Upper lobe of left lung (tissue), 6 donors: ENCODE results near the gene SLC38A4. TPM values are rescaled to one million over a fixed set of nuclear protein-coding genes. Genes with fewer than 3 reads are reported as not detected.
"Not testable (repeated sequence)": the region's sequence is repeated elsewhere in the genome, so short reads cannot be mapped to it uniquely, and the experiment has no call there.

Experiments used
- ATAC-seq, 2 donors: fragments of 200-7000 bp; cut with Tn5 transposase; one replicate each; pipeline ENCODE4 v1.9.1; 2022; ENCODE audit warnings: mild to moderate bottlenecking in 2 of 2, moderate library complexity in 2 of 2; ENCODE audit not compliant: low FRiP score in 2 of 2
- DNase-seq, 2 donors: peaks; one replicate each; pipeline ENCODE4 v3.0.0-alpha.2; 2019 to 2020
- H3K27ac ChIP-seq, 4 donors: fragments of 200-600 bp; sonication (generic); one replicate each; pipeline ENCODE4 v1.5.1; 2016 to 2019
- H3K27me3 ChIP-seq, 4 donors: fragments of 200-600 bp; sonication (generic); one replicate each; pipeline ENCODE4 v1.5.1; 2017 to 2019
- H3K36me3 ChIP-seq, 4 donors: fragments of 200-600 bp; sonication (generic); one replicate each; pipeline ENCODE4 v1.5.1; 2016 to 2019
- H3K4me1 ChIP-seq, 4 donors: fragments of 200-600 bp; sonication (generic); one replicate each; pipeline ENCODE4 v1.5.1; 2018 to 2019
- H3K4me3 ChIP-seq, 4 donors: fragments of 200-600 bp; sonication (generic); one replicate each; pipeline ENCODE4 v1.5.1; 2017 to 2019; ENCODE audit warnings: mild to moderate bottlenecking in 2 of 4, moderate library complexity in 1 of 4
- H3K9me3 ChIP-seq, 4 donors: fragments of 200-600 bp; sonication (generic); one replicate each; pipeline ENCODE4 v1.5.1; 2018 to 2019
- CTCF ChIP-seq, 6 experiments: fragments of 450-650 bp in 4 of 6; fragments of 200-600 bp in 2 of 6; sonication (generic) in 2 of 6; IDR thresholded peaks; one replicate each; pipeline ENCODE4 v1.5.1; 2016 to 2019; ENCODE audit warnings: antibody characterized with exemption in 6 of 6
- EP300 ChIP-seq, 4 donors: sonication (generic); formaldehyde crosslinking; IDR thresholded peaks; one replicate each; pipeline ENCODE4 v1.5.1; 2017; ENCODE audit warnings: antibody characterized with exemption in 4 of 4, control low read depth in 2 of 4
- POLR2A ChIP-seq, 4 donors: fragments of 450-650 bp; IDR thresholded peaks; one replicate each; pipeline ENCODE4 v1.5.1; 2016 to 2017; ENCODE audit warnings: antibody characterized with exemption in 4 of 4, mild to moderate bottlenecking in 2 of 4
- POLR2AphosphoS5 ChIP-seq, 2 donors: sonication (generic); formaldehyde crosslinking; IDR thresholded peaks; one replicate each; pipeline ENCODE4 v1.5.1; 2017; ENCODE audit warnings: antibody characterized with exemption in 2 of 2
- WGBS, 2 donors: methylation state at CpG; one replicate each; pipeline ENCODE4 v1.1.5; 2017 to 2018; 5-methylcytosine and 5-hydroxymethylcytosine counted together
- total RNA-seq, 6 donors: library from RNA; depleted of rRNA in 4 of 6; stranded (reverse); fragments of >200 nt in 4 of 6; gene quantifications; one replicate each; pipeline versions ENCODE4 v1.1.0 to v1.2.1, GENCODE V29; 2016 to 2021
- donor health status: DM: no; HTN: no; CAD: no; lungs with moderate emphysema.
- donor health status: DM: no; HTN: yes; CAD: no; lungs with severe emphysema.

The SLC38A4 gene
- total RNA-seq, 6 donors from 2014 or later, result 0.49 to 0.81 (median 0.60) TPM; not detected in 3

DNA sequence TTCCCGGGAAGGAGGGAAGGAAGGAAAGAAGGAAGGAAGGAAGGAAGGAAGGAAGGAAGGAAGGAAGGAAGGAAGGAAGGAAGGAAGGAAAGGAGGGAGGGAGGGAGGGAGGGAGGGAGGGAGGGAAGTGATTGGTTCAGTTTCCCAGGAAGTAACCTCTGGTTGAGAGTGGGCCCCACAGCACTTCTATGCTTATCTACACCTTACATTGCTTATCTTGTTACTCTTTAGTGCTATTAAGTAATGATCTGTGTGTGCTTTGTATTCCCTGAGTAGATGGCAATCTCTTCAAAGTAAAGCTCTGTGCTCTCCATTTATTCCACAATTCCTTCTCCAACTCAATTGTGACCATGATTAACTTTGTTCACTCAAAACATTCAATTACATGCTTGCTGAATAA lies 74.6 kb downstream of the SLC38A4 start:
- no peak for TF ChIP-seq CTCF (IDR thresholded peaks at IDR 0.05)
- no peak for TF ChIP-seq POLR2AphosphoS5 (IDR thresholded peaks at IDR 0.05)
- no peak for TF ChIP-seq EP300 (IDR thresholded peaks at IDR 0.05)
- TF ChIP-seq POLR2A (IDR thresholded peaks at IDR 0.05), result no peak
- H3K27me3 ChIP-seq, result no peaks in the 10 kb centered on the region
- H3K9me3 ChIP-seq, result no peaks in the 10 kb centered on the region
- H3K36me3 ChIP-seq, result no peaks in the 10 kb centered on the region
- no peak overlapping the region for H3K27ac ChIP-seq
- H3K4me1 ChIP-seq, result no peaks in the 10 kb centered on the region
- no peak overlapping the region for H3K4me3 ChIP-seq
- 29 to 45% methylated on average over 1 of the region's 1 CpG for WGBS, 2 donors
- DNase-seq (no peak), ATAC-seq (no peak)

GRCh38 chr12:46749322-46749721 lies 76.5 kb downstream of the SLC38A4 start:
- DNase-seq, result no peak
- Histone ChIP-seq H3K27ac (no peak overlapping the region), H3K36me3 (no peaks in the 10 kb centered on the region), H3K9me3 (no peaks in the 10 kb centered on the region), H3K4me3 (no peak overlapping the region), H3K4me1 (no peaks in the 10 kb centered on the region), H3K27me3 (no peaks in the 10 kb centered on the region)
- TF ChIP-seq POLR2AphosphoS5 (IDR thresholded peaks at IDR 0.05), result no peak
- no peak for TF ChIP-seq POLR2A (IDR thresholded peaks at IDR 0.05)
- TF ChIP-seq EP300 (IDR thresholded peaks at IDR 0.05), result no peak
- no peak for TF ChIP-seq CTCF (IDR thresholded peaks at IDR 0.05)
- 92 to 94% methylated on average over 4 of the region's 4 CpGs for WGBS, 2 donors
- ATAC-seq, result no peak

DNA sequence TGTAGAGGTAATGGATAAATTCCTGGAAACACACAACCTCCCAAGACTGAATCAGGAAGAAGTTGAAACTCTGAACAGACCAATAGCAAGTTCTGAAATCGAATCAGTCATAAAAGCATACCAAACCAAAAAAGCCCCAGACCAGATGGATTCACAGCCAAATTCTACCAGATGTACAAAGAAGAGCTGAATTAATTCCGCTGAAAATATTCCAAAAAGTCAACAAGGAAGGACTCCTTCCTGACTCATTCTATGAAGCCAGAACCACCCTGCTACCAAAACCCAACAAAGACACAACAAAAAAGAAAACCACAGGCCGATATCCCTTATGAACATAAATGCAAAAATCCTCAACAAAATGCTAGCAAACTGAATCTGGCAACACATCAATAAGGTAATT lies 81.5 kb downstream of the SLC38A4 start:
- H3K4me3 ChIP-seq, result no peak overlapping the region
- H3K4me1 ChIP-seq, result no peaks in the 10 kb centered on the region
- WGBS, 2 donors, result 85 to 86% methylated on average over 3 of the region's 3 CpGs
- H3K36me3 ChIP-seq, result no peaks in the 10 kb centered on the region
- ATAC-seq (no peak), DNase-seq (no peak)
- no peak for TF ChIP-seq POLR2A (IDR thresholded peaks at IDR 0.05)
- TF ChIP-seq CTCF (IDR thresholded peaks at IDR 0.05), result no peak
- TF ChIP-seq EP300 (IDR thresholded peaks at IDR 0.05), result no peak
- TF ChIP-seq POLR2AphosphoS5 (IDR thresholded peaks at IDR 0.05), result no peak
- no peak overlapping the region for H3K27ac ChIP-seq
- H3K27me3 ChIP-seq, result no peaks in the 10 kb centered on the region
- peaks cover 0 to 2% (median 0%) of the 10 kb centered on the region in 4 donors for H3K9me3 ChIP-seq

DNA sequence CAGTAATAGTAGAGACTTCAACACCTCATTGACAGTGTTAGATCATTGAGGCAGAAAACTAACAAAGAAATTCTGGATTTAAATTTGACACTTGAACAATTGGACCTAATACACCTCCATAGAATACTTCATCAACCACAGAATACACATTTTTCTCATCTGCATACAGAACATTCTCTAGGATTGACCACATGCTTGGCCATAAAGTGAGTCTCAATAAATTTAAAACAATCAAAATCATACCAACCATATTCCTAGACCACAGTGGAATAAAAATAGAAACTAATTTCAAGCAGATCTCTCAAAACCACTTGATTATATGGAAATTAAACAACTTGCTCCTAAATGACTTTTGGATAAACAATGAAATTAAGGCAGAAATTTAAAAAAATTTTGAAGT lies 82.3 kb downstream of the SLC38A4 start:
- DNase-seq (no peak), ATAC-seq (no peak)
- Histone ChIP-seq H3K27me3 (no peaks in the 10 kb centered on the region), H3K27ac (no peak overlapping the region), H3K9me3 (peaks cover 0 to 2% (median 0%) of the 10 kb centered on the region in 4 donors), H3K36me3 (no peaks in the 10 kb centered on the region), H3K4me1 (no peaks in the 10 kb centered on the region), H3K4me3 (no peak overlapping the region)
- no peak for TF ChIP-seq EP300 (IDR thresholded peaks at IDR 0.05)
- TF ChIP-seq POLR2A (IDR thresholded peaks at IDR 0.05), result no peak
- no peak for TF ChIP-seq POLR2AphosphoS5 (IDR thresholded peaks at IDR 0.05)
- no peak for TF ChIP-seq CTCF (IDR thresholded peaks at IDR 0.05)

GRCh38 chr12:46742271-46742670 lies 83.5 kb downstream of the SLC38A4 start:
- not testable (repeated sequence) for ATAC-seq, H3K27me3 ChIP-seq, DNase-seq, H3K9me3 ChIP-seq, H3K27ac ChIP-seq, H3K4me3 ChIP-seq, H3K4me1 ChIP-seq, H3K36me3 ChIP-seq
- 85 to 92% methylated on average over 1 of the region's 1 CpG for WGBS, 2 donors
